ENCODE data around the gene CACTIN.

- TF ChIP-seq EZH2 (IDR thresholded peaks at IDR 0.05; ENCODE audit: insufficient read depth, low read length) (no peak), CTCF (IDR thresholded peaks at IDR 0.05; ENCODE audit: insufficient read depth, low read depth, low read length) (no peak)
Measured at GRCh38 chr19:3612901-3613741, 13.5 kb downstream of the CACTIN start.

Measured in astrocyte (in vitro differentiated cells and primary cell).